ENCODE data around the gene SFR1.

The SFR1 gene

DNA sequence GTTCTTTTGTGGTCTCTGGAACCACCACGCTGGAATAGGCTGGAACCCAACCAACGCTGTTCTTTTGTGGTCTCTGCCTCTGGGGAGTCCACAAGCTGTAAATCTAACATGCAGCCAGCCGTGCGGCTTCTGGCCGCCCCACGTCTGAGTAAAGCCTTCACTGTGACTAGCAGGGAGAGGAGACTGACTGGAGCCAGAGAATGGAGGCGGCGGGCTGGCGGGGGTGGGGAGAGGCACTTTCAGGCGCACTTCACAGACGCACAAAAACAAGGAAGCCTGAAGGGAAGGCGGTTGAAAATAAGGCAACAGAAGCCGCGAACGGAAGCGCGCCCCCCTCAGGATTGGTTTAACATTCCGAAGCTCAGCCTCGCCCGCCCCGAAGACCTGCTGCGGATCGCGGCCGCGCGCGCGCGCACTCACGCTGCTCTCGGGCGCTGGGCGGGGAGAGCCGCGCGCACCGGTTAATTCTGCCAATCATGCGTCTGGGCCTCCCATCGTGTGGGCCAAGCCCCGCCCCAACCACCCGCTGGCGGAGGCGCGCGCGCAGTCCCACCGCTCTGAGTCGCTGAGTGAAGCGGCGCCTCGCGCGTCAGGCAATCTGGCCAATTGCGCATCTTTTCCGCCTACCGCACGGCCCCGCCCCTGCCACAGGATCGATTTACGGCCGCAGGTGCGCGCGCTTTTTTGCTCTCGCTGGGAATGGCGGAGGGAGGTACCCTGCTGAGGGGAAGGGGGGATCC, at the start of gene SFR1:
Gene SFR1, plus strand, starts transcription at position 687 of the 740 bp plus-strand sequence. Its CDS starts 13 bp downstream, at position 700.
- ATAC-seq, result peak; percentile 87
- Mint-ChIP-seq H3K9me3 (no peaks in the 10 kb centered on the region), H3K4me1 (peaks cover 48% of the 10 kb centered on the region)

DNA sequence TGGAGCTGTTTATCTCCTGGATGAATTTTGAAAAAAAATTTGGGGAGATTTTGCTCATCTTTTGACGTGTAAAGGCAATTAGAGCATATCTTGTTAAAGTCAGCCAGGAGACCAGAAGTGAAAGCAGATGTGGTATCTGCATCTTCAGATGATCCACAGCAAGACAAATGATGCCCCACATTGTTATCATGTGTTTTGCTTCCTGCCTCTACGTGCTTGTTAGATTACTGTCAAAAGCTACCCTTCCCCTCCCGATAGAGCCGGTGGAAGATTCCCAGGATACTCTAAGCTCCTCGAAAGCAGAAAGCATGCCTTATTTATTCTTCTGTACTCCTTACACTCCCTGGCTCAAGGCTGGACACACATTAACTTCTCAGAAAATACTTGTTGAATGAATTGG, 49.2 kb upstream of the SFR1 start:
- no peak overlapping the region for H3K4me3 Mint-ChIP-seq
- ATAC-seq, result no peak
- H3K9me3 Mint-ChIP-seq, result no peaks in the 10 kb centered on the region
- H3K4me1 Mint-ChIP-seq, result no peaks in the 10 kb centered on the region
- no peaks in the 10 kb centered on the region for H3K36me3 Mint-ChIP-seq (ENCODE audit: low read depth)
- H3K27me3 Mint-ChIP-seq, result no peaks in the 10 kb centered on the region
- H3K27ac Mint-ChIP-seq, result no peak overlapping the region
- DNase-seq, result no peak

More for the DNA sequence above, at the start of gene SFR1:
- no peaks in the 10 kb centered on the region for H3K27me3 Mint-ChIP-seq
- DNase-seq, result peak; percentile 99
- H3K36me3 Mint-ChIP-seq (ENCODE audit: low read depth), result peaks cover 12% of the 10 kb centered on the region
- peak within 1 kb of the TSS; percentile 84 for H3K4me3 Mint-ChIP-seq
- H3K27ac Mint-ChIP-seq, result peak within 1 kb of the TSS; percentile 95

DNA sequence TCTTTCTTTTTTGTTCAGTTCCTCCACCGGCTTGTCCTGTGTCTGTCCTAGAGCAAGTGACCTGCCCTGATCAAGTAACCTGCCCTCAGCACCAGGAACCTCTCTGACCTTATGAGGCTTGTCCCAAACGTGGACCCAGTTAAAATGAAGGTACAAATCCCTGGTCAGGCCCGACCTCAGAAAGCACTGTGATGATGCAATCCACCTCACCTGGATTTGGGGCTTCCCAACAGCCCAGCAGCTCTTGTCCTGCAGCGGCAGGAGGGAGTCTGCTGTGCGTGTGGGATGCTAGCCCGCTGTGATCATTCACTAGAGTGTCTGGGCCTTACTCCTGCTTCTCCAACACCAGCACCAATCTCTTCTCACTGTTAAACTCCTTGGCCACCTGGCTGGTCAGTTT, 47.5 kb upstream of the SFR1 start:
- no peaks in the 10 kb centered on the region for H3K4me1 Mint-ChIP-seq
- DNase-seq (no peak), ATAC-seq (no peak)
- no peak overlapping the region for H3K27ac Mint-ChIP-seq
- no peak overlapping the region for H3K4me3 Mint-ChIP-seq
- H3K27me3 Mint-ChIP-seq, result no peaks in the 10 kb centered on the region
- no peaks in the 10 kb centered on the region for H3K9me3 Mint-ChIP-seq
- no peaks in the 10 kb centered on the region for H3K36me3 Mint-ChIP-seq (ENCODE audit: low read depth)

DNA sequence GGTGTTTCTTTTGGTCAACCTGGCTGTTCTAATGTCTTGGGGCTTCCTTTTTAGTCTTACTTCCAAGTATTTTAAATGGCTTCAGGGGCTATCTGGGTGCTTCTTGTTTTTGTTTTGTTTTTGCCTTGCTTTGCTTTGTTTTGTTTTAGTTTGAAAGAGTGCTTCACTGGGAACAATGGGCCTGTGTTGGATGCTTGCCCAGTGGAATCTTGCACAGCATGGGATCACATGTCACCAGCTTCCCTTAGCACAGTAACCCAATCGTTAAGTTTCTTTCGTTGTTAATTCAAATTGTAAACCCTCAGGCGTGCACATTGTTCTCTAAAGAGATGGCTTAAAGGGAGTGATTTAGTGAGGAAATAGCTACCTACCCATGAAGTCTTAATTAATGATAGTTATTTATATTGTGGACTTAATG, 45.2 kb upstream of the SFR1 start:
- Mint-ChIP-seq H3K36me3 (ENCODE audit: low read depth) (no peaks in the 10 kb centered on the region), H3K4me3 (no peak overlapping the region), H3K27me3 (no peaks in the 10 kb centered on the region), H3K4me1 (no peaks in the 10 kb centered on the region), H3K9me3 (no peaks in the 10 kb centered on the region), H3K27ac (no peak overlapping the region)
- no peak for DNase-seq
- no peak for ATAC-seq

DNA sequence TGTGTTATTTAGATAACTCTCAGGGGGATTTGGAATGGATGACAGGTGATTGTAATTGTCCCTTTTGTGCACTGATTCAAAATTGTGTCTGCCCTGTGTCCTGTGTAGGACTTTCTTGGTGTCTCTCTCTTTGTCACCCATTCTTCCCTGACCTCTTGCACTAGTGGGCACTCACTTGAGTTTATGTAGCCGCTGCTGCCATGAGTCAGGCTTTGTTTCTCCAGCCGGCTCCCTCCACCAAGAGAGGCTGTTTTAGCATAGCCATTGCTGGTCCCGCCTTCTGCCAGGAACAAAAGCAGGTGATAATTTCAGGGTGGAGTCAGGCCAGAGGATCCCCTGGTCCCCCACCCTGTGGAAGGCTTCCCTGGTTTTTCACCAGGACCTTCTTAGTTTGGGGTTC, 44.7 kb upstream of the SFR1 start:
- no peaks in the 10 kb centered on the region for H3K27me3 Mint-ChIP-seq
- no peaks in the 10 kb centered on the region for H3K36me3 Mint-ChIP-seq (ENCODE audit: low read depth)
- H3K4me3 Mint-ChIP-seq, result no peak overlapping the region
- no peaks in the 10 kb centered on the region for H3K9me3 Mint-ChIP-seq
- H3K4me1 Mint-ChIP-seq, result no peaks in the 10 kb centered on the region
- DNase-seq (no peak), ATAC-seq (no peak)
- no peak overlapping the region for H3K27ac Mint-ChIP-seq

DNA sequence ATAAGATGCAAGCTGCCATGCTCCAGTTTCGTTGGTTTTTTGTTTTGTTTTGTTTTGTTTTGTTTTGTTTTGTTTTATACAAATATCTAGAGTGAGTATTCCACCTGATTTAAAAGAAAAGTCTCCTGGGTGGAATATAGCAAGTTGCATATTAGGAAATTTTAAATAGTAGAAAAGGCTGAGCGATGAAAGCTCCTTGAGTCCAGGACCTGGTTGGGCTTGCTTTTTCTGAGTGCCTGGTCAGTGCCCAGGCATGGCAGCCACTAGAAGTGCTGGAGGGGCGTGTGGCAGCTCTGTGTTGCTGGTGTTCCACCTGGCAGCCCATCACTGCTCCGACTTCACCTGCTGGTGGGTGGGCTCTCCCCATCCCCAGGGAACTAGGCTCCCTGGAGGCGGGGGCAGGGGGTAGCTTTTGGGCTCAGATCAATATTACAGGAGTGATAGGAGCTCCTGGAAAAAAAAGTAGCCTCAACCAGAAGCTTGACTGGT, 44.3 kb upstream of the SFR1 start:
- Mint-ChIP-seq H3K9me3 (no peaks in the 10 kb centered on the region), H3K27ac (no peak overlapping the region), H3K27me3 (no peaks in the 10 kb centered on the region), H3K36me3 (ENCODE audit: low read depth) (no peaks in the 10 kb centered on the region), H3K4me1 (no peaks in the 10 kb centered on the region), H3K4me3 (no peak overlapping the region)
- DNase-seq, result no peak
- ATAC-seq, result no peak

GRCh38 chr10:104080762-104081161, 41.2 kb upstream of the SFR1 start:
- Mint-ChIP-seq H3K27me3 (no peaks in the 10 kb centered on the region), H3K4me1 (no peaks in the 10 kb centered on the region), H3K36me3 (ENCODE audit: low read depth) (no peaks in the 10 kb centered on the region), H3K27ac (no peak overlapping the region), H3K9me3 (no peaks in the 10 kb centered on the region), H3K4me3 (no peak overlapping the region)
- DNase-seq, result no peak
- ATAC-seq, result peak; percentile 59

- ATAC-seq, result no peak
- Mint-ChIP-seq H3K4me1 (no peaks in the 10 kb centered on the region), H3K27ac (no peak overlapping the region)
These were observed 40.0 kb upstream of the SFR1 start for GRCh38 chr10:104081998-104082397.

DNA sequence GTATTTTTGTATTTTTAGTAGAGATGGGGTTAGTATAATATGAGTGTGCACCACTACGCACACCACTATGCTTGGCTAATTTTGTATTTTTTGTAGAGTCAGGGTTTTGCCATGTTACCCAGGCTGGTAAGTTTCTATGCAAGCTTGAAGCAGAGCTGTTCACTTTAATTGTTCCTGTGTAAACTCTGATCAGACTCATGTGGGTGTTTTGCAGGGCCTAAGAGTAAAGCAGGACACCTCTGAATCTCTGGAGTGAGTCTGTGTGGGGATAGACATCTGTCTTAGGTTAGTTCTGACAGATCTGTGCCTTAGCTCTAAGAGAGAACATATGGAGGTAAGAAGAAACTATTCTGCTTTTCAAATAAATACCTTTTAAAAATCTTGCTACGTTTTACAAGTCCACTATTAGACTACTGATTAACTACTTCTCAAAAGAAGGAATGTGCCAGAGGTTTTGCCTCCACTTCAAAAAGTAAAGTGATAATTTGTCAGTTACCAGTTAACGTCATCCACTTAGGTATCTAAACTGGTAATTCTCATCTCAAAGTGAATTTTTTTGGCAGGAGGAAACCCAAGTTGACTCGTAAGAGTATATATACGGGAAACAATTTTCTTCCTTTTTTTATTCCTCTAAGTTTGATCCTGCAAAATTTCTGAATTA, 37.4 kb upstream of the SFR1 start:
- Mint-ChIP-seq H3K36me3 (ENCODE audit: low read depth) (no peaks in the 10 kb centered on the region), H3K27ac (no peak overlapping the region), H3K27me3 (no peaks in the 10 kb centered on the region), H3K4me3 (no peak overlapping the region), H3K9me3 (no peaks in the 10 kb centered on the region), H3K4me1 (no peaks in the 10 kb centered on the region)
- no peak for ATAC-seq
- DNase-seq, result no peak

More at GRCh38 chr10:104081998-104082397, 40.0 kb upstream of the SFR1 start:
- Mint-ChIP-seq H3K36me3 (ENCODE audit: low read depth) (no peaks in the 10 kb centered on the region), H3K27me3 (no peaks in the 10 kb centered on the region), H3K9me3 (no peaks in the 10 kb centered on the region), H3K4me3 (no peak overlapping the region)
- no peak for DNase-seq

DNA sequence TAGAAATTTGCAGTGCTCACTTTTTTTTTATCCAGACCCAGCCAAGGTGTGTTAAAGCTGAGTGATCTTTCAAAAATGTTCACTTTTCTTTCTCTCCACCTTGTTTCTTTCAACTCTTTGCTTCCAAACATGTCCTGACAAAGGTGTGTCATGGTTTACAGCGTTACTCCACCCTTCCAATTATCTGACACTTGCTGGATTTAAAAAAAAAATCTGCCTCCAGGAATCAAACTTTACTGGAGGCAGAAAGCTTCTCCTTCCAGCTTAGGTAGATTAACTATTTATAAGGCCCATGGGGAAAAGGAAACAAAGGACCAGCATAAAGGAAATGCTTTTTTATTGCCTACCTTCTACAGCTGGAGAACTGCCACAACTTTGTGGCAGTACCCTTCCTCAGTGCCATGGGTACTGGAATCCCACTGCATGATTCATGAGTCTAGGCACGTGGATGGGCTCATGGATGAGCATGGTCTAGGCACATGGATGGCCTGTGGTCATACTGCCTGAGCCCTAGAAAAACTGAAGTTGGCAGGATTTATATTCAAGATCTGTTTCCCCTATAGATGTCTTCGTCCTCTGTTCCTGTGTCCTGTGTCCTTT, 36.1 kb upstream of the SFR1 start, which contains the start of gene COL17A1:
Gene COL17A1, minus strand, starts transcription at position 80 of the 600 bp plus-strand sequence. CDS start 5,207 bp downstream, outside the sequence.
- DNase-seq (no peak), ATAC-seq (no peak)
- Mint-ChIP-seq H3K4me1 (peaks cover 4% of the 10 kb centered on the region), H3K27me3 (no peaks in the 10 kb centered on the region), H3K9me3 (no peaks in the 10 kb centered on the region), H3K27ac (no peak within 1 kb of the TSS), H3K4me3 (no peak within 1 kb of the TSS), H3K36me3 (ENCODE audit: low read depth) (no peaks in the 10 kb centered on the region)

GRCh38 chr10:104088239-104088638, 33.7 kb upstream of the SFR1 start:
- Mint-ChIP-seq H3K4me1 (peaks cover 7% of the 10 kb centered on the region), H3K36me3 (ENCODE audit: low read depth) (no peaks in the 10 kb centered on the region), H3K27me3 (no peaks in the 10 kb centered on the region)

GRCh38 chr10:104089621-104090020, 32.4 kb upstream of the SFR1 start:
- no peak for ATAC-seq
- no peak overlapping the region for H3K4me3 Mint-ChIP-seq
- H3K4me1 Mint-ChIP-seq, result peaks cover 17% of the 10 kb centered on the region
- peaks cover 5% of the 10 kb centered on the region for H3K9me3 Mint-ChIP-seq
- H3K36me3 Mint-ChIP-seq (ENCODE audit: low read depth), result peaks cover 2% of the 10 kb centered on the region
- no peaks in the 10 kb centered on the region for H3K27me3 Mint-ChIP-seq
- no peak overlapping the region for H3K27ac Mint-ChIP-seq
- no peak for DNase-seq

More at GRCh38 chr10:104088239-104088638, 33.7 kb upstream of the SFR1 start:
- H3K9me3 Mint-ChIP-seq, result peaks cover 4% of the 10 kb centered on the region
- no peak overlapping the region for H3K4me3 Mint-ChIP-seq
- H3K27ac Mint-ChIP-seq, result no peak overlapping the region
- ATAC-seq (no peak), DNase-seq (no peak)

- Mint-ChIP-seq H3K4me1 (peaks cover 20% of the 10 kb centered on the region), H3K9me3 (peaks cover 8% of the 10 kb centered on the region), H3K27ac (no peak overlapping the region), H3K4me3 (no peak overlapping the region), H3K36me3 (ENCODE audit: low read depth) (peaks cover 2% of the 10 kb centered on the region), H3K27me3 (no peaks in the 10 kb centered on the region)
- ATAC-seq (no peak), DNase-seq (no peak)
These were observed 31.4 kb upstream of the SFR1 start for GRCh38 chr10:104090611-104091010.

- Mint-ChIP-seq H3K4me1 (peaks cover 20% of the 10 kb centered on the region), H3K9me3 (peaks cover 21% of the 10 kb centered on the region), H3K36me3 (ENCODE audit: low read depth) (peaks cover 4% of the 10 kb centered on the region), H3K4me3 (no peak overlapping the region), H3K27ac (no peak overlapping the region), H3K27me3 (peaks cover 4% of the 10 kb centered on the region)
- no peak for ATAC-seq
- no peak for DNase-seq
These were observed 29.2 kb upstream of the SFR1 start for GRCh38 chr10:104092749-104093148.

DNA sequence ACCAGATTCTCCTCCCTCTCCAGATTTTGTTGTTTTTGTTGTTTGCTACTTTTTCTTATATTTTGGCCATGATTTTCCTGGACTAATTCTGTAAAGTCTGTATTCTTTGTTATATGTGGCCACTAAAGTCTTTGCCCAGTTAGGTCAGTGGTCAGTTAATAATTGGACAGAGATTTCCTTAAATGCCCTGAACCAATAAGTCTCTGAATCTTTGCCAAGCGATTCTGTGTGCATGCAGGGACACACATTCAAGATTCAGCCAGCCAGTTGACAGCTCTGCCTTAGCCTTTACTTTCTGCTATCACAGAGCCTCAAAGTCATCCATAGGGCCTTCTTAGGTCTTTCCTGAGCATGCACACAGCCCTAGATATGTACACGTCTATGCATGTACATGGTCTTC, 25.3 kb upstream of the SFR1 start:
- H3K36me3 Mint-ChIP-seq (ENCODE audit: low read depth), result peaks cover 4% of the 10 kb centered on the region
- H3K27me3 Mint-ChIP-seq, result peaks cover 4% of the 10 kb centered on the region
- no peak for DNase-seq
- H3K4me3 Mint-ChIP-seq, result no peak overlapping the region
- ATAC-seq, result no peak
- H3K27ac Mint-ChIP-seq, result no peak overlapping the region
- peaks cover 21% of the 10 kb centered on the region for H3K9me3 Mint-ChIP-seq
- H3K4me1 Mint-ChIP-seq, result peaks cover 21% of the 10 kb centered on the region

Measured in activated naive CD8-positive, alpha-beta T cell treated with anti-CD3 and anti-CD28 coated beads, Interleukin-2, amount 50 U/mL, for 24 hours (primary cell).